ENCODE measurements around the gene MGAT4A. TPM values are rescaled to one million over a fixed set of nuclear protein-coding genes. Genes with fewer than 3 reads are reported as not detected.
"Not testable (repeated sequence)": the region's sequence is repeated elsewhere in the genome, so short reads cannot be mapped to it uniquely, and the experiment has no call there.

The MGAT4A gene
- total RNA-seq, 1 experiment from 2014 or later: 2.7 TPM

DNA sequence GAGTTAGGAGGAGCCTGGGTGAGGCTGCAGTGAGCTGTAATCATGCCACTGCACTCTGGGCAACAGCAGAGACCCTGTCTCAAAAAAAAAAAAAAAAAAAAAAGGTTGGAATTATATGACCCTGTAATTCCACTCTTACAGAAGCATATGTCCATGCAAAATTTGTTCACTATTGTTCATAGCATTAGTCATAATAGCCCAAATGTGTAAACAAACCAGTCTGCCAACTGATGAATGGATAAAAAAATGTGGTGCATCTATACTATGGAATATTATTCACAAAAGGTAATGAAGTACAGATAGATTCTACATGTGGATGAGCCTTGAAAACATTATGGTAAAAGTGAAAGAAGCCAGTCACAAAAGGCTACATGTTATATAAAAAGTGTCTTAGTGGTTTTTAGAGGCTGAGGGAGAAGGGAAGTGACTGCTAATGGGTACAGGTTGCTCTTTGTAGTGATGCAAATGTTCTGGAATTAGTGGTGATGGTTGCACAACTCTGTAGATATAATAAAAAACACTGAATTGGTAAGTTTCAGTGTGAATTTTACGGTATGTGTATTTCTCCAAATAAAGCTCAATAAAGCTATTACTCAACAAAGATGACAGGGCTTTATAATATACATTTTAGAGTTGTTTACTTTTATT lies 132.0 kb downstream of the MGAT4A start:
- no peak for DNase-seq (ENCODE audit: low read depth)
- in situ Hi-C loops (cut with HindIII; ENCODE audit: low pct_unique_long_range_greater_than_20kb, low sequenced_read_pairs): no loop called here

- in situ Hi-C loops (cut with HindIII; ENCODE audit: low pct_unique_long_range_greater_than_20kb, low sequenced_read_pairs); DNase-seq (ENCODE audit: low read depth): not testable (repeated sequence)
Observed at GRCh38 chr2:98594665-98595064, 136.3 kb downstream of the MGAT4A start.

DNA sequence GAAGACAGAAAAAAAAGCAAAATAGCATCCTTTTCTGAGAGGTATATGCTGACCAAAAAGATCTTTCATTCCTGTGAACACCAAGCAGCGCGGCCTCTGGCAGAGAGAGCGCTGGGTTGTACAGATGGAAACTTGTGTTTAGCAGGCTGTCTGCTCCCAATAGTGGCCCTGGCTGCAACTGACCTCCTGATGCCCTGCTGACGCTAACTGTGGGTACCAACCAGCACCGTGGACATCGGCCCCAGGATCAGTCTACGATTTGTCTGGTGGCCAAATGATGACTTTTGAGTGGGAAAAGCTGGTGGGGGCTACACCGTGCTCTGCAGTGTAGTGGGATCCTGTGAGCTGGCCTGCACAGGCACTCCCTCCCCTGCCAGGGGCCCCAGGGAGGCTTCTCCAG lies 138.4 kb downstream of the MGAT4A start:
- in situ Hi-C loops (cut with HindIII; ENCODE audit: low pct_unique_long_range_greater_than_20kb, low sequenced_read_pairs): no loop called here
- no peak for DNase-seq (ENCODE audit: low read depth)

DNA sequence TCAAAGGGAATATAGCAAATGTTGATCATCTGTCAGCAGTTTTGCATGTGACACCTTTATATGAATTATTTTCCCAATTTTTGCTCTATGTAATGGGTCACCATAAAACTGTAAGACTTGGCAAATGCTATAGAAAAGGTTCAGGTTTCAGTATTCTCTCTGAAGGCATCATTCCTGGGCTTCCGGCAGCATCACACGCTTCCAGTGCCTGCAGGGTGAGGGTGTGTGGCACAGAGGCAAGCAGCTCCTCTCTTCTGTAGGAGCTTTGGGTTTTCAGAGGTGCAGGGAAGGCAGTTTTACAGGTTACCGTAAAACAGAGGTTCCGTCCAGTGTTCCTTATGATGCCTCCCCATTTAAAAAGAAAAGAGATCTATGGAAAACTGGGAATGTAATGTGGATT lies 141.4 kb downstream of the MGAT4A start:
- DNase-seq (ENCODE audit: low read depth): no peak
- in situ Hi-C loops (cut with HindIII; ENCODE audit: low pct_unique_long_range_greater_than_20kb, low sequenced_read_pairs): no loop called here

DNA sequence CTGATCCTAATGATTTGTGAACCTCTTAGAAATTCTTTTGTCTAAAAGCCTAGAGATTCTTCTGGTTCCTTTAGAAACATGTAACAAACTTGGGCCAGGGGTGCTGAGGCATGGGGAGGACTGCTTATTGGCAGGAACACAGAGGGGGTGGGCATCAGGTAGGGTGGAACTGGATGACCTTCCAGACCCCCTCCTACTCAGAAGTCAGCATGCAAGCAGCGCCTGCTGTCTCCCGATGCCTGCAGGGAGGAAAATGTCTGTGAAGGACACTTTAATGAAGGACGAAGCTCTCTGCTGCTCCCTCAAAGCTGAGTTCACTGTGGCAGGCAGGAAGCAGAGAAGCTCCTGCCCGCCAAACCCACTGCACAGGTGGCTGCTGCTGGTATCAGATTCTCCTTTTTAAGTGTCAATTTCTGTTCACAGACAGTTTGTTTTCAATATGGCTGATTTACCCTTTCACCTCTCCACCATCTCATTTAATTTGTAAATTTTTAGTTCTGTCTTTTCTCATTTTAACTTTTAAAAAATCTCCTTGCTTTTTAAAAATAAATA lies 142.0 kb downstream of the MGAT4A start:
- in situ Hi-C loops (cut with HindIII; ENCODE audit: low pct_unique_long_range_greater_than_20kb, low sequenced_read_pairs): no loop called here

GRCh38 chr2:98586551-98587140 lies 144.3 kb downstream of the MGAT4A start:
- in situ Hi-C loops (cut with HindIII; ENCODE audit: low pct_unique_long_range_greater_than_20kb, low sequenced_read_pairs): no loop called here
- no peak for DNase-seq (ENCODE audit: low read depth)

More for the DNA sequence above, 142.0 kb downstream of the MGAT4A start:
- DNase-seq (ENCODE audit: low read depth): no peak

- in situ Hi-C loops (cut with HindIII; ENCODE audit: low pct_unique_long_range_greater_than_20kb, low sequenced_read_pairs): no loop called here
- no peak for DNase-seq (ENCODE audit: low read depth)
Observed at GRCh38 chr2:98585386-98585785, 145.5 kb downstream of the MGAT4A start.

DNA sequence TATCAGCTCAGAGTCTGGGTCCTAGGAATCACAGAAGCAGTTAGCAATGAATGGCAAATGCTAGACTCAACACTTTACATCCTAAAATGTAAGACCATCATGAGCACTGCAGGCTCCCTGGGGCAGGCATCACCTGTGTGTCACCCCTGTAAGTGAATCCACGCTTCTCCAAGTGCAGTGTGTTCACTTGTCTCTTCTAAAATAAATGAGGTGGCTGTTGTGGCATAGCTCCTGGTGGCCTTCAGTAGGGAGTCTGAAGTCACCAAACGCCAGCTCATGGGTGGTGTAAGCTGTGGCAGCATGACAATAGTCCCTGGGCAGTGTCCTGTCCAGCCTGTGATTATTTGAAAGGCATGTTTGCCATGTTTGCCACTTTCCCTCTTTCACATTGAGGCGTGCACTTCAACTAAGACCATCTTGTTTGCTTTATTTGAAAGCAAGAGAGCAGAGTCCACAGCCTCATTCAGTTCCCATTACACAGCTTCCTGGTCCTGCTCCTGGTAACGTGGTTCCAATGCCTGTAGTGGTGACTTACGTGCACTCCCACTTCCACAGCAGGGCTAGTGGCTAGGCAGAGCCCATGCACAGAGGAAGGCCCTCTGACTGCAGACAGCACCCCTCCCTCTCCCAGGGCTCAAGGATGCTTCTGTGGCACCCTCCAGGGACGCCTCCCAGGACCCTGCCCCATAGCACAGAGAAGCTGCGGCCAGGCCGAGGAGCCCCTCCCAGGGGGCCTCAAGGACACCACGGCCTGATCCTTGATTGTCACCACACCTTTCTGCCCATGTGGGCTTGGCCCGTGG lies 146.9 kb downstream of the MGAT4A start:
- DNase-seq (ENCODE audit: low read depth): no peak
- in situ Hi-C loops (cut with HindIII; ENCODE audit: low pct_unique_long_range_greater_than_20kb, low sequenced_read_pairs): no loop called here

DNA sequence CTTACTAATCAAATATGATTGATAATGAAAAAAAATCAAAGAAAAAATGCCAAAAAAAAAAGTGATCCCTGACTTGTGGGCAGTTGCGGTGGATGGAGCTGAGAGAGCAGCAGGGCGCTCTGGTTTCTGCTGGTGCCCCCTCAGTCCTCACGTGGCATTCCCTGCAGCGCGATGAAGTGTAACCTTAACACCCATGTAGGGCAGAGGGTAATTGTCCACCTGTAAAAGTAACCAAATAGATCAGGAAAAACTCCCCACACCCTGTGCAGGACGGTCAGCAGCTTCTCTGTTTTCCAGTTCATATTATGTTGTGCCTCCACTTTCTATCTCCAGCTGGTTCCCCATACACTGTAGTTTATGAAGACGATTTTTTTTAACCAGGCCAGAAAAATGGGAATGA lies 147.7 kb downstream of the MGAT4A start:
- in situ Hi-C loops (cut with HindIII; ENCODE audit: low pct_unique_long_range_greater_than_20kb, low sequenced_read_pairs): no loop called here

DNA sequence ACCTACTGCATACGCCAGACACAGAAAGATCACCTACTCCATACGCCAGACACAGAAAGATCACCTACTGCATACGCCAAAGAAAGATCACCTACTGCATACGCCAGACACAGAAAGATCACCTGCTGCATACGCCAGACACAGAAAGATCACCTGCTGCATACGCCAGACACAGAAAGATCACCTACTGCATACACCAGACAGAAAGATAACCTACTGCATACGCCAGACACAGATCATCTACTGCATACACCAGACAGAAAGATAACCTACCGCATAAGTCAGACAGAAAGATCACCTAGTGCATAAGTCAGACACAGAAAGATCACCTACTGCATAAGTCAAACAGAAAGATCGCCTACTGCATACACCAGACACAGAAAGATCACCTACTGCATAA lies 148.4 kb downstream of the MGAT4A start:
- DNase-seq (ENCODE audit: low read depth): no peak
- in situ Hi-C loops (cut with HindIII; ENCODE audit: low pct_unique_long_range_greater_than_20kb, low sequenced_read_pairs): no loop called here

More for the DNA sequence above, 147.7 kb downstream of the MGAT4A start:
- DNase-seq (ENCODE audit: low read depth): no peak

- in situ Hi-C loops (cut with HindIII; ENCODE audit: low pct_unique_long_range_greater_than_20kb, low sequenced_read_pairs): no loop called here
- no peak for DNase-seq (ENCODE audit: low read depth)
Observed at GRCh38 chr2:98580656-98581284, 150.2 kb downstream of the MGAT4A start.

DNA sequence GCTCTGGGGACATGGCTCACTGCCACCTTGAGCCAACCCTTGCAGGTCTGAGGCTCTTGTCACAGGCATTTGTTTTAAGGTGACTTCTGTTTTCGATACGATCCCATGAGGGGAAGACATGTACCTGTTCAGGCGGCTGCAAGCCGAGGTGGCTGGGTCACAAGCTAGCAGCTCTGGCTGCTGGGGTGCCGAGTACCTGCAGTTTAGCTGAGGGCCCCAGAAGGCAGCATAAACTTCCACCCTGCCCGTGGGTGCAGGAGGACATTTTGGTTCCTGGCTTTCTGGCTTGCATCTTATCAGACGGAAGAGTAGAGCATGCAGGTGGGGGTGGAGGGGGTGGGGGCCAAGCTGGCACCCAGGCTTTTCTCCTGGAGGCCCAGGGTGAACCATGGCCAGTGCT lies 151.0 kb downstream of the MGAT4A start:
- in situ Hi-C loops (cut with HindIII; ENCODE audit: low pct_unique_long_range_greater_than_20kb, low sequenced_read_pairs): no loop called here
- DNase-seq (ENCODE audit: low read depth): no peak

DNA sequence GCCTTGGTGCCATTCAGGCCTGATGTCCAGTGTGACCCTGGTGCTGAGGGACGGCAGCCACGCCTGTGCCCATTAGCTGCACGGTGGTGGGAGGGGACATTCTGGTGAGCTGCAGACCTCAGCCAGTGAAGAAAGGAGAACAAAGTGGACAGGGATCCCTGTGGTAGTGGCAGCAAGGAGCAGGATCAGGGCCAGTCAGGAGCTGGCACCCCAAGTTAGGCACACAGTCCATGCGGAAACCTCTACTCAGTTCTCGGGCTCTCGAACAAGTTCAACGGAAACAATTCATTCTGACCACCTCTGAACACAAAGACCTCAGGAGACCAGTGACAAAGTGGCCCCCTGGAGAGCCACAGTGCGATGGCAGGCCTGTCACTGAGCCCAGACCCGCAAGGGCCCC lies 152.7 kb downstream of the MGAT4A start:
- in situ Hi-C loops (cut with HindIII; ENCODE audit: low pct_unique_long_range_greater_than_20kb, low sequenced_read_pairs): no loop called here
- DNase-seq (ENCODE audit: low read depth): no peak

DNA sequence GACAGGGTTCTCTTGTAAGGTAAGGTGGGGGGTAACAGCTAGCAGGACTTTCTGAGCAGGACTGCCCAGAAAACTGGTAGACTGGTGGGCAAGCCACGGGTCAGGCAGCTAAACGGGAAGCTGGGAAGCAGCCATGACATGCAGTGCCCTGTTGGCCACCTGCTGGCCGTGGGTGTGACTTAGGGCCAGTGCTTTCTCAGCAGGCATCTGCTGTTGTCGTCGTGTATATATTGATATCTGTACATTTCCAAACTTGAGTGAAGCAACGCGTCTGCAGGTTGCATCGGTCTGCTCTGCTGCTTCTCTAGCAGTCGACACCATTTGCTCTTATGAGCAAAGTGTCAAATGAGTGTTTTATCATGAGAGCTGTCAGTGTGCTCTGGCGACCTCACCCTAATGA lies 153.6 kb downstream of the MGAT4A start:
- DNase-seq (ENCODE audit: low read depth): no peak
- in situ Hi-C loops (cut with HindIII; ENCODE audit: low pct_unique_long_range_greater_than_20kb, low sequenced_read_pairs): no loop called here

GRCh38 chr2:98576666-98577312 lies 154.1 kb downstream of the MGAT4A start:
- no peak for DNase-seq (ENCODE audit: low read depth)
- in situ Hi-C loops (cut with HindIII; ENCODE audit: low pct_unique_long_range_greater_than_20kb, low sequenced_read_pairs): no loop called here

DNA sequence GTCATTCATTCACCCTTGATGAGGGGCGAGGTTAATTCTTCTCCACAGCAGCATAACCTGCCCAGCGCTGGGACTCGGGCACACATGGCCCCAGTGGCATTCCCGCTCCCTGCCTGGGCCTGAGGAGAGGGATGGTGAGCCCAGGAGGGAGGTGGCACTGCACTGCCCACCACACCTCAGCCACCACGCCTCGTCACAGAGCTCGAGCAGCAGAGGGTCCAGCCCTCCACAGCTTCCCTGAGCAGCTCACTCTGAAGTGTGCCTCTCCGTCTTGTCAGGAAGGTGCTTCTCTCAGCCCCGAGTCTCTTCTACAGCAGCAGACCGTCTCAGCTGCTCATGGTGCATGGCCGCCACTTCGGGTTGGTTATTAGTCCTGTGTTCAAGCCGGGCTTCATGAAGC lies 157.5 kb downstream of the MGAT4A start:
- in situ Hi-C loops (cut with HindIII; ENCODE audit: low pct_unique_long_range_greater_than_20kb, low sequenced_read_pairs): no loop called here
- no peak for DNase-seq (ENCODE audit: low read depth)

GRCh38 chr2:98572676-98573075 lies 158.3 kb downstream of the MGAT4A start:
- no peak for DNase-seq (ENCODE audit: low read depth)
- in situ Hi-C loops (cut with HindIII; ENCODE audit: low pct_unique_long_range_greater_than_20kb, low sequenced_read_pairs): no loop called here

DNA sequence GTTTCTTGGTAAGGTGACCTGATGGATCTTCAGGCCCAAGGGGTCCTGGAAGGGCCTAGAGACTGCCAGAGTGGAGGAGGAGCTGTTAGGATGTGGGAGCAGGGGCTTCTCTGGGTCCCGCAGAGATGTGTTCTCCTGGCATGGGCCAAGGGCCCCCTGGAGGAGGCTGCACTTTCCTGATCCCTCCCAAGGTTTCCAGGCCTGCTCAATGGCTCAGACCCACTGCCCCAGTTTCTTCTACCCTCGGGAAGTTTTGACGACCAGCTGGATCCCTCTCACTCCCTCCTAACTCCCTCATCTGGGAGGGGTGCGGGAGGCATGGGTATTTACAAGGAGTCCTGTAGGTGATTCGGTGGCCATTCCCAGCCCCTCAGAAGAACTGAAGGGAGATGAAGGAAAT lies 158.7 kb downstream of the MGAT4A start:
- in situ Hi-C loops (cut with HindIII; ENCODE audit: low pct_unique_long_range_greater_than_20kb, low sequenced_read_pairs): no loop called here
- DNase-seq (ENCODE audit: low read depth): no peak

Measured in Caki2 (cell line).